Stimulated activated CD8-positive, alpha-beta memory T cell treated with anti-CD3 and anti-CD28 coated beads, Interleukin-4, amount 100 ng/mL, for 48 hours (primary cell): ENCODE results near the gene PDE4D.

ENCODE experiments used
- DNase-seq: peaks from one replicate; pipeline ENCODE4 v3.0.0-alpha.2; 2020

The PDE4D gene

DNA sequence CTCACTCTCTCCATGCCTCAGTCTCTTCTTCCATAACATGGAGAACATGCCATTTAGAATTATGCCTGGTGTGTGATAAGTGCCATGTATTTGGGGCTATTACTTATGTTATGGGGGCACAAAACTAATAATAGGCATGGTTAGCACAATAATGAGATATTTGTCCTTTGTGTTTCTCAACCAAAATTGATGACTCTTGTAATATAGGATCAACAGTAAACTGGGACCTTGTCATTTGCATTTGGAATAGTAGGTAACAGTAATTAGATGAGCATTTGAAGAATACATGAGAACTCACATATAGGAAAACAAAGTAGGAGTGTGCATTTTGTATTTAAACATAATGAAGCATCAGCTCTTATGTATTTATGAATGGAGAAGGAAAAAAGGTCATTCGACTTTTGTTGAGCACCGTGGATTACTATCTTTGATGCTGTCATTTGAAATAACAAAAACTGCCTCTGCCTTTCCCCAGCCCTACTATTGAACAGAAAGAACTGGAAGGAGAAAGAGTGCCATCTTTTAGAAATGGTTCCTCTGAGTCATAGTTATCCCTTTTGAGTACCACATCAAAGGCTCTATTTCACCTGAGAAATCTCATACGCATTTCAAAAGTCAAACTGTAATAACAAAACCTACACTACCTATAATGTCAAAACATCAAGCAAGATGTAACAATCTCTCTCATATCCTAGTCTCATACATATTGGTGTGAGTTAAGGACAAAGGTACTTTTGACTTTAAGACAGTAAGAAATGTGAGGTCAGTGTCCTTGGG is 655.2 kb downstream of the PDE4D start:
- no peak for DNase-seq

DNA sequence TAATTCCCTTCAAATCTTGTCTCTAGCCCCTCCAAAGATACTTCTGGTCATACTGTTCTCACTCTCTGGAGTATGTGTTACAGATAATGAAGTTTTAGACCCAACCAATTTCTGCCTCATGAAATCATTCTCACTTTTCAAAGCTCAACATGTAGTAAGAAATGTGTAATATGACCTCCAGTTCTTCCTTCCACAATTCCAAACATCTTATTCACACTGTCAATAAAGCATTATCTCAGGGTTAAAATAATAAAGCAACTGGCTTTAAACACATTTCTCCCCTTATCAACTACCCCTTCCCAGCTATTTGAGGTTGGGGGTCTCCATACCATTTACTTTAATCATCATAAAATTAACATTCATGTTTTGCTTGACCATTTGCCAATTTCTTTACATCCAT is 656.5 kb downstream of the PDE4D start:
- DNase-seq = no peak

DNA sequence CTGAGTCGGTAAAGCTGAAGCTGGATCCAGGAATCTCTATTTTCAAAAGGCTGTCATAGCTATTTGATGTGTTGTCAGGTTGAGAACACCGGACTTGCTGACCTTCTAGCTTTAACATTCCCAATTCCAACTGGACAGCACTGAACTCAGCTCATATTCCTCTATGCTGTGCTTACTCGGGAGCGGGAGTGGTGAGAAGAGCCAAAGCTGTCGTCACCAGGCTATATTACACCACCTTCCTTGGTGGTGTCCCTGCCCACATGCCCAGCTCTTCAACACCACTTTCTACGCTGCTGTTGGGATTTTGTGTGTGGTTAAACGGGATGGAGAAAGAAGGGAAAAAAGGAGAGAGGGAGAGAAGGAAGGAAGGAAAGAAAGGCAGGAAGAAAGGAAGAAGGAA is 657.1 kb downstream of the PDE4D start:
- DNase-seq = no peak

DNA sequence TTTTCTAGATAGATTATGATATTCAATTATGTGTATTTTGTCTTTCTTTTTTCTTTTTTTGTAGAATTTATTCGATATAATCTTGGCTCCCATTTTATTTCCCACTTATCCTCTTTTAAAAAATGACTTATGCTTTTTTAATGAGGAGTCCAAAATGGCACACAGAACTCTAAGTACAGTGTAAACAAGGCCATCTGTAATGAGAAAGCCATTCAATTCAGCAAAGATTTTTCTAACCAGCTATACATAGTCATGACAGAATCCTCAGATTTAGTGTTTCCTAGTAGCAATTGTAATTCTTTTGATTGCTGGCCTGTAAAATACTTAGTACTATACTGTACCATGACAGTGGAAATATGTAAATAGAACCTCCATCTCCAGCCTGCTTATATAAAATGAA is 659.3 kb downstream of the PDE4D start:
- DNase-seq = no peak

DNA sequence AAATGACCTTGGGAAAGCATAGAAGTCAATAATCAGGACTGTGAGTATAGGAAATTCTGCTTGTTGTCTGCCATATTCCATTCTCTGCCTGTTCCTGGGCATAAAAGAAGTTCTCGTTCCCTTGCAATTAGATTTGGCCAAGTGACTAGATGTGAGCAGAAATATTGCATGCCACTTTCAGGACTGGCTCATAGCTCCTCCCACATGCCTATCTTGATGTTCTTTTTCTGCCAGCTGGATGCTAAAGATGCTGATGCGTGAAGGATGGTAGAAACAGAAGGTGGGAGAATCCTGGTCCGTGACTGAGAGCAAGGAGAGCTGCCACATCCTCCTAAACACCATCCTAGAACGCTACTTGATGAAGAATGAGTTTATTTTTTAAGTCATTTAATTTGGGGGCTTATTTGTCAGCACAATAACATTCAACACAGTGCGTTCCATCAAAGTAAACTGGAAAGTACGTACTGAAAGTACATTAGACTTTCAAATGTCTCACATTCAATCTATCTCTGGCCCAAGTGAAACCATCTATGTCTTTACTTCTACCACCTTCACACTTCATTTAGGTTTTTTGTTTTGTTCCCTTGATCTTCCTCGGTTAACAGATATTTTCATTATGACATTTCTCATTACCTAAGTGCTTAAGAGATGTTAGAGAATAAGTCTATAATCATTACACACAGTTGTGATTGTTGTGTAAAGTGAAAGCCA is 662.1 kb downstream of the PDE4D start:
- DNase-seq = no peak

DNA sequence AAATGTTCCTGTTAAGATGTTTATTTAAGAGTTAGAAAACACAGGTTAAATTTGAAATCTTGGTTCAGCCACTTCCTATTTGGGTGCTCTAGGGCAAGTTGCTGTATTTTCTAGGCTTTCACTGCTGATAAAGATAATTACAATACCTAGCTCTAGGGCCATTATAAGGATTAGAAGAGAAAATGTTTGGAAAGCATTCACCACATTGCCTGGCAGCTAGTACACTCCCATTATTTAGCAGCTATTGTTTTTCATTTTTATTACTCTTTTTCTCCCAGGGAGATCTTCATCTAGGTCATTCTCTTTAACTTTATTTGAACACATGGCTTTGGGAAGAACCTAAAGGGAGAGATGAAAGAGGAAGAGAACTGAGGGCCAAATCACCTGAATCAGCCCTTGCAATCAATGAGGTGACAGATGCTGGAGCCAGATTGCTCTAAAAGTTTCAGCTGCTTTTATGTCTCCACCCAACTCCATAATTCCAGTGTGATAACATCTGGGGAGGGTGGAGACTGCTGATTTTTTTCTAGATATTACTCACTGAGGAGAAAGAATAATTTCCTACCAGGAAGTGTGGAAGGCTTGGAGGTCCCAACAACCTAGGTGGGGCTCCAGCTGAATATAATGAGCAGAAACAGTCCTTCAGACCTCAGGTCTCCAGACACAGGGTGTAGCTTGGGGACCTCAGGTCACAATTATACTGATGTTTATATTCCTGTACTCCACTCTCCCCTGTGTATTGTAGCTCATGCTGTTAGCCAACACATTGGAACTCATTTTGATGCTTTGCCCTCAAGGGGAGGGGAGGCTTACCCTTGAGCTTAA is 670.6 kb downstream of the PDE4D start:
- no peak for DNase-seq

DNA sequence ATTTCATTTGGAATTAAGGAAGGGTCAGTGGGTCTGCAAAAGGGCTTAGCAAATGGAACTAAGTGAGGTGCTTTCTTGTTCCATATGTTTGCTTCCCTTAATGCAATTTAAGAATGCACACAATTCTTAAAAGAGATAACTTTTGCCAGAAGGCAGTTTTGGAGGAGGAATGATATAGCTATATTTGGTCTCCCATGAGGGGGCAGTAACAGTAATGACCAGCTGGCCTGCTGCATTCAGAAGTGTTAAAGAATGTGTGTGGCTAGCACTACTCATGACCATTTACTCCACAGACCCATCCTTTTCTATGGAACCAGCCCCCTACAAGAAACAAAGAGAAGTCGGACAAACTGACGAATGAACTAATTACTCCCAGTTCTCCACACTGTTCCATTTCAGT is 671.8 kb downstream of the PDE4D start:
- DNase-seq = no peak

DNA sequence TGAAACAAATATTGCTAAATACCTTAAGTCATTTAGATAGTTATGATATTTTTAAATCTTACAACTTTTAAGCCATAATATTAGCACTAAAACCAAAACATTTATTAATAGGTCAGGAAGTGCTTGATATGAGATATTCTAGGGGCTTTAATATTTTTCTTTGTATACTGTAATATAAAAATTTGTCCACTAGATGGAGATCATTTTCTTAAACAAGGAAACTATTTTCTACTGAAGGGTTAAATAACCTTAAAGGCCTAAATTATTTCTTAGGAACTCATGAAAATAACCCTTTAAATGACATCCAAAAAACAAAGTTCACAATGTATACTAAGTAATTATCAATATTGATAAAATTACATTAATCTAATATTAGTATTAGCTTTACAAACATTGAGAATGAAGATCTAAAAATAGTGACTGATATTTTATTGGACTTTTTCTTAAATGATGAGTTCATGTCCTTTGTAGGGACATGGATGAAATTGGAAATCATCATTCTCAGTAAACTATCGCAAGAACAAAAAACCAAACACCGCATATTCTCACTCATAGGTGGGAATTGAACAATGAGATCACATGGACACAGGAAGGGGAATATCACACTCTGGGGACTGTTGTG is 675.0 kb downstream of the PDE4D start:
- no peak for DNase-seq

DNA sequence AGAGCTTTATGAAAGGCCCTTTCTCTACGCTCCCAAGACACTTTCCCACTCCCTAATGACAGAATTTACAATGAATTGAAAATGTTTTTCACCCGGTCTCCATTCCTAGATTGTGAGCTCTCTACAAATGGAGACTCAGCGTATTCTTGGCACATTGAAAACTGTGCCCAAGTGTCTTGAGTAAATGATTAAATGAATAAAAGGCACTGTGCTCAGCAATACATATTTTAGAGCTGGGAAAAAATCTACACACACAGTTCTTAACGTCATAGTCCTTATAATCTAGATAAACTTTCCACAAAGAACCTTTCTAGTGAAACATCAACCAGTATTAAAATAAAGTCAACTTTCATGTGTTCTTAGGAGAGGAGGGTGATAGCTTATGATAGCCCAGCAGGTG is 676.7 kb downstream of the PDE4D start:
- DNase-seq = no peak

DNA sequence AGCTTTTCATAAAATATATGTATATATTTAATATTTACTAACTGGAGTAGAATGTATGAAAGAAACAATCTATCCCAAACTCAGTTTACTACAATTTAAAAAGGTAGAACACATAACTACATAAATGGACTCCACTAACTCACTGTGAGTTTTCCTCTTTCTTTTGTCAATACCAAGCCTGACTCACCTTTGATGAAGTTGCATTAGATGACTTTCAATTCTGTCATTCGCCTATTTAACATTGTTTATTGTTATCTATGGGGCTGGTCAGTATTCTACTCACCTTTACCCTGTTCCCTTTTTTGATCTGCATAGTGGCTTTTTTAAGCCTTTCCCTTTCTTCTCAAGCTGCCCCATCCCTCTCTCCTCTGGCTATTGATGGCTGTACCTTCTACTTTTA is 680.9 kb downstream of the PDE4D start:
- DNase-seq = no peak

DNA sequence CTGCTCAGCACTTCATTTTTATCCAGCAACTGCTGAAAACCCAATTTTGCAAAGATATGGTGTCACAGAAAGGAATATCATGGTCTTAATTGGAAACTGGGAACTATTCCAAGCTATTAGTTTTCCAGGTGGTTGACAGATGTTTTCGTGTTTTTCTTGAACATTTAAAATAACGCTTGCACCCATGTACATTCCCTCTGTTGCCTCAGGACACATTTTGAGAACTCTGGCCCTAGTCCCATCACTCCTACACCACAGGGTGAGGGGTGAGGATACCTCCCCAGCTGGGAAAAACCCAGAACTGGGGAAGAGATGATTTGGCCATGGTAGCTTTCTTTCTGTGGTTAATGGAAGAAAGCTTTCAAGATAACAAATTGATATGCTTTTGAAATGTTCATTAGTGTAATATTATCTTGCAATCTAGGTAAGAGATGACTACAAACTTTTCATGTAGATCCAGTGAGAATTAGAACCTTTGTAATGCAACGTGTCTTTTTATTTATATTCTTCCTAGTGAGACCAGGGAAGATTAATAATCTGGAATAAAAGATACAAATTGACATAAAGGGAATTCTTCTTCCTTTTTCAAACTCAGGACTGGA is 683.7 kb downstream of the PDE4D start:
- DNase-seq = no peak

DNA sequence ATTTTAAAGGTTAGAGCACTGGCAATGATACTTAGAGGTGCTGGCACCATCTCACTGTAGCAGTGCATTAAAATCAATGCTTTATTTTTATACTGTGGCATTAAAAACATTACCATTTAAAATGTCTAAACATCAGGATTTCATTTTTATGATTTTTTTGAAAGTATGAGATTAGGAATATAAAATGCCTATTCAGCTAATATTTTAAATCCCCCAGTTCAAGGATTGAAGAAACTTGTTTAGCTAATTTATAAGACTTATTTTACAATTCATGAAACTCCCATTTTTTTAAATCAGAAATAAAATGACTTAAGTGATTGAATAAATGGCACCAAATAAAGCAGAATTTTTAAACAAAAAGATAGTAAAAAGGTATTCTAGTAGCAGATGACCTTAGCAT is 685.1 kb downstream of the PDE4D start:
- DNase-seq = no peak

DNA sequence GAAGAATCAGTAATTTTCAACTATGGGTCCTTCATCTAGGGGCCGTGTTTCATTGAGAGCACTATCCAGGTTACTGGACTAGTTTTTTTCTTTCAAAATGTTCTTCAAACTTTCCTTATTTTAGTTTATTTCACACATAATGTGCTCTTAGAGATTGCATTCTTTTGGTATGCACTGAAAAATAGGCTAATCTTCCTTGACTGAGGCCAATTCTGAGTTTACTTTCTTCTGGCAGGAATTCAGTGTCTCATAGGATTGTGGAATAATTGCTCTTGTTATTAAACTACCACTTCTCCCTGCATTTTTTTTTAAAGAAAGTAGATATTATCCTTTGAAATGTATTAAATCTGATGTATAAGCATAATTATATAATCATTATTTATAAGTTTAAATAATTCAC is 686.1 kb downstream of the PDE4D start:
- no peak for DNase-seq

DNA sequence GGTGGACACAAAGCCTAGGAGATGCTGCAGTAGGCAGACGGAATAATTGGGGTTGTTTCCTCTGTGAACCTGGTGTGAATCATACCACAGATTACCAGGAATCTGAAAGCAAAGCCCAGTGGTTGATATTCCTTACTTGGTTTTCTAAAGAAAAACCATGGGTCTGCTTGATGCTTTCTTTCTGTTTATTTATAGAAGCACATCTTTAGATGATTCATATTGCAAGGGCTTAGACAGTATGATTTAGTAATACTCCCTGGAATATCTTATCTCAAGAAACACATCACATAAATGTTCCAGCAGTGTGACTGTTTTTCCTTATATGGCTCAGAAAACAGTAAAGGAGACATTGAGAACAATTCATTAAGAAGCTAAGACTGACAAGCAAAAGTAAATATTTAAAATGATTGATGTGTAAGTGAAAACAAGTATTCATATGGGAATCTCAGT is 687.4 kb downstream of the PDE4D start:
- DNase-seq = no peak

DNA sequence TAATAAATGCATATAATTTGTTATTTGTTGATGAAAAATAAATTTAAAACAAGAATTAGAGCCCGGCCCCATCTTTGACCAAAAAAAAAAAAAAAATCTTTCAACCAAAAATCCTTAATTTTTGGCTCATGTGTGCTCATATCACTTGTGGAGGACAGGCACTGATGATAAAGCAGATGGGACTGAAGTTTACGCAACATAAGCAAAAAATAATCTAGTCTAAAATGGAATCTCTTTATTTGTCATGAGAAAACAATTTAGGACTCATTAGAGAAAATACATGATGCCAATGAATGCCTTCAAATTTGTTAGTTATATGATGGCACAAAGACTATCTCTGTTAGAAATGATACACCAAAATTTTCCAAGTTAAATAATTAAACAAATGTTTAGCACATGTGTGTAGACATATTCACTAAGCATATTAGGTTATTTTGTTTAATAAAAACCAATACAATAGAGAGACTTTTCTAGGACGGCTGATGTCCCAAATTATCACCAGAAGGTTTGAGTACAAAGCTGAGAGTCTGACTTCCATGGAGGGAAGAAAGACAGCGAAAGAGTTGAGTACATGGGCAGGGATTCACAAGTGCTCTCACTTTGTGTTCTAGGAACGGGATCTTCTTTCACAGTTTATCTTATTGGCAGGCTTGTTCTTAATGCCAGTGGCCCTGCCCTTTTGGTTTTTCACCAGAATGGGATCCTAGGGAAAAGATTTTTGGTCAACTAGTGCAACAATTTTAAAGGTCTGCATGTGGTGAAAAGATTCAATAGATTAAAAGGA is 689.2 kb downstream of the PDE4D start:
- no peak for DNase-seq

DNA sequence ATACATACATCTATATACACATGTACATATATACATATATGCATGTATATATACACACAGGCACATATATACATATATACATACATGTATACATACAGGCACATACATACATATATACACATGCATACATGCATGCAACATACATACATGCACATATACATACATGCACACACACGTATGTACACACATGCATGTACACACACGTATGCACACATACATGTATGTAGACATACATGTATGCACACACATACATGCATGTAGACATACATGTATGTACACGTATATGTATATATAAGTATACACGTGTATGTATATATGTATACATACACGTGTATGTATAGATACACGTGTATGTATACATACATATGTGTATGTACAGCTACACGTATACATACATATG is 693.7 kb downstream of the PDE4D start:
- DNase-seq = no peak

DNA sequence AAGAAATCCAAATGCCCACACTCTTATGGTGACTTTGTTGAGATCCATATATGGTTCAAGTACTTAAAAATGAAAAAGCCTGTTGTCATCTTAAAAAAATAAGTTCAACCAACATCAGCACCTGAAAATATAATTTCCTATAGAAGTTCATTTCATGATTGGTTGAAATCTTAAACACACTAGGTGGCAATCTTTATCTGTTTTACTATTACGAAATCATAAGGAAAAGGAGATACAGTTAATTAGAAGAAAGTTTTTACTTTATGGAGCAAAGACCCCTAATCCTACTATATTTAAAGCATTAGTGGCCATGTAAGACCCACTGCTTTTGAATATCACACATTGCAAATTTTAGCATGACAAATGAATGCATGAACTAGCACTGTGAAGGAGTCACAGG is 694.7 kb downstream of the PDE4D start:
- DNase-seq = no peak

DNA sequence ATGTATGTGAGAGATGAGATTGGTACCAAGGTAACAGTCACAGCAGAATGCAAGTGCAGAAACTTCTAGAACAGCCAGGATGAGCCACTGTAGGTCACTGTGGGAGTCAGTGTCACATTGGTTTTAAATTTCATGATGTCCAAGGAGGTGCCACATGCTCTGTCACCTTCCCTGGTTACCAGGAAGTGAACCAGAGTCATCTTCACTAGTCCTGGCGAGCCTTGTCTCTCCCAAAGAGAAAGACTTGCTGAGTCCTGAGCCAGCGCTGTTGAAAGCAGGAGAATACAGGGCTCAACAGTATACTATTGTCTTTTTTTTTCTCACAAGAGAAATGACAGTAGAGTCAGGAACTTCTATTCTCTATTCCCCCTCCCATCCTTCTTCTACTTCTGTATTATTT is 695.2 kb downstream of the PDE4D start:
- DNase-seq = no peak

DNA sequence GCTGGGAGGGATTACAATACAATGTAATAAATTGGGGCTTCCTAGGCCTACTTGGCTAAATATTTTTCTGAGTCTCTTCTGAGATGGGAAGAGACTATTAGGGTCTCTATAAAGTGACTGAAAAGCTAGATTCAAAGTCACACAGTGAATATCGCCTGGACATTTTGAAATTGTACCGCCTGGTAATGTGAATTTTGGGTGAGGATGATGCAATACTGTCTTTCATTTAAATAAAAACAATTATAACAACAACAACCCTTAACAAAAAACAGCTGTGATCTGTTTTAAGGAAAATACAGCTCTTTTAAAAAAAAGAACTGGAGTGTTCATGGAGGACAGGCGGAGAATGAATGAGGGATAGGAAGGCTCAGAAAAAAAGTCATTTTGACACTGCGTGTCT is 695.6 kb downstream of the PDE4D start:
- DNase-seq = no peak

DNA sequence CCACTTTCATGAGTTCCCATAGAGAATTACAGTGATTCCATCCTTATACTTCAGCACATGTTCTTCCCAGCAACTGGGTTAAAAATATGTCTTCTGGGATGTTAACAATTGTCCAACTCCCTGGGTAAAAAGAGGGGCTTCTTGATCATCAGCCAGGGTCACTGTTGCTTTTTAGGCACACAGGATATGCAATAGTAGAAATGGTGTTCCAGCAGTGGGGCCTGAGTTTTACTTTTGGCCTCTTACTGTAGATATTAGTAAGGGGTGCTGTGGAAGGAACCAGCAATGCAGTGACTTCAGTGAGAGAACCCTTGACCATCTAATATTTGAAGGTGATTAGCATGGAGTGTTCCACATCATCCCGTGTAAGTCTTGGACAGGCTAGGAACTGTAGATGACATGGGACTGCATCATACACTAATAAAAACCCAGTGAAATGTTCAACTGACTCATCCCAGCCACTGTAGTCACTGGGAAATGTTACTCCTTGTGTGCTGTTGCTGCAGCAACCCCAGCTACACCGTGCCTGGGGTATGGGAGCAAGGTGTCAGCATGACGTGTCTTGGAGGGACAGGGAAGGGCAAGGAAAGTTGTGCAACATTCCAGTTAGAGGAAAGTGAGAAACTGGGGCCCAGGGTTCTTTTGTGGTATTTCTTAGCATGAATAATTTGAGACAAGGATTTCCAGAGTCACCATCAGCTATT is 699.8 kb downstream of the PDE4D start:
- no peak for DNase-seq

DNA sequence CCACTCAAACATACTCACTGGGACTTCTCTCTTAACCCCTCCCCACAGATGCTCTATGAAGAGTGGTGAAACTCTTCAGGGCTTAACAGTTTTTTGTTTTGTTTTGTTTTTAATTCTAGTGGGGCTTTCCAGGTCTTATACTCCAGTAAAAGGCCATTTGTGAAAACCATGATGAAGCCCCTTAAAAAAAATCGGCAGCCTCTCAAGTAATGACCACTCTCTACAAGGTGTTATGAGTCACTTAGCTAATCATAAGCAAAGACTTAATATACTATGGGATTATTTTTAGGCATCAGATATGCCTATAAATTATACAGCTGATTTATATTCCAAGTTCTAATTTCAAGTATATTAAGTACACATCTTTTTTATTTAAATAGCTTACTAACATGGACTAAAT is 702.8 kb downstream of the PDE4D start:
- DNase-seq = no peak
